GM12892 (cell line): ENCODE results near the gene TBC1D14.

Source experiments
- POLR2A ChIP-seq: IDR thresholded peaks from 2 replicates; pipeline ENCODE4 v1.6.1; 2011; ENCODE audit warnings: low read depth, low read length, control low read depth
- POLR2AphosphoS5 ChIP-seq: IDR thresholded peaks from 2 replicates; pipeline ENCODE4 v1.6.1; 2011; ENCODE audit warnings: low read depth, low read length, control low read depth

DNA sequence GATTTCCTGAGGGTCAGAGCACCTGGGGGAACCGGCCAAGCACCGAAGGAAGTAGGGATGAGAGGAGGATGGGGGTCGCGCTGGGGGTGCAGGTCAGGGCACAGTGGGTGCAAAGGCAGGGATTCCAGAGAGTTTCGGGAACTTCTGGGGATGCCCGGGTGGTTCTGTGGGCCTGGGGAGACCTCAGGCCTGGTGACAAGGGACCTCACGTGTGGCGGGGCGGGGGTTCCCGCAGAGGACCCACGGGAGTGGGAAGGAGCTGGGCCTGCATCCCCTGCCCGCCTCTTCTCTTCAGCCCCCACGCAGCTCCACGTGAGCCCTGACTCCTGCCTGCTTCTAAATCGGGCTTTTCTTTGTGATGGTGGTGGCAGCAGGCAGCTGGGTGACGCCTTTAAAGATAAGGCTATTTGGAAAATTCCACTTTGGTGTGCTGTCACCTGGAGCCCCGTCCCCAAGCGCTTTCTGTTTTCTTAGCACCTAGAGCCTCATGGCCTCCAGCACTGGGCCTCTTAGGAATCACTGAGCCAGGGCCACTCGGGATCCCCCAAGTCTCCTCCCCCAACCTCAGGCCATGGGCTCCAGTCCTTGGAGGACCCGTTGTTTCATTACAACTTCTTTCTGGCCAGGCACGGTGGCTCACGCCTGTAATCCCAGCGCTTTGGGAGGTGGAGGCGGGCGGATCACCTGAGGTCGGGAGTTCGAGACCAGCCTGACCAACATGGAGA lies 7.1 kb upstream of the TBC1D14 start:
- TF ChIP-seq POLR2AphosphoS5 (no peak), POLR2A (no peak)
